Keratinocyte (primary cell): ENCODE results near the gene TCF15.

Experiments used
- CTCF ChIP-seq, 3 experiments: IDR thresholded peaks in 1 of 3; conservative IDR thresholded peaks in 1 of 3; optimal IDR thresholded peaks in 1 of 3; 2 replicates in 2 of 3; 3 replicates in 1 of 3; pipeline versions ENCODE3 to v1.5.1; 2011; ENCODE audit warnings: low read length in 3 of 3, mild to moderate bottlenecking in 3 of 3, moderate library complexity in 2 of 3, control low read depth in 1 of 3, inconsistent platforms in 1 of 3; ENCODE audit not compliant: insufficient read depth in 2 of 3; ENCODE audit errors: extremely low read depth in 1 of 3
- EZH2 ChIP-seq: IDR thresholded peaks from one replicate; pipeline ENCODE4 v1.6.1; 2012; ENCODE audit warnings: inconsistent platforms, mild to moderate bottlenecking, low read length, moderate library complexity

- TF ChIP-seq CTCF (optimal IDR thresholded peaks at IDR 0.05 in 1 of 3, IDR thresholded peaks at IDR 0.05 in 1 of 3, conservative IDR thresholded peaks at IDR 0.05 in 1 of 3; ENCODE audit: extremely low read depth in 1 of 3, insufficient read depth in 2 of 3, low read length in 3 of 3) = no peak
- TF ChIP-seq EZH2 = no peak
Measured at GRCh38 chr20:623704-624103, 13.6 kb upstream of the TCF15 start.
